GF-D8 (cell line): ENCODE results near the gene AZU1.

Source experiments
- DNase-seq: peaks from one replicate; lab custom pipeline; 2025; lab: John Stamatoyannopoulos, UW

Gene AZU1

DNA sequence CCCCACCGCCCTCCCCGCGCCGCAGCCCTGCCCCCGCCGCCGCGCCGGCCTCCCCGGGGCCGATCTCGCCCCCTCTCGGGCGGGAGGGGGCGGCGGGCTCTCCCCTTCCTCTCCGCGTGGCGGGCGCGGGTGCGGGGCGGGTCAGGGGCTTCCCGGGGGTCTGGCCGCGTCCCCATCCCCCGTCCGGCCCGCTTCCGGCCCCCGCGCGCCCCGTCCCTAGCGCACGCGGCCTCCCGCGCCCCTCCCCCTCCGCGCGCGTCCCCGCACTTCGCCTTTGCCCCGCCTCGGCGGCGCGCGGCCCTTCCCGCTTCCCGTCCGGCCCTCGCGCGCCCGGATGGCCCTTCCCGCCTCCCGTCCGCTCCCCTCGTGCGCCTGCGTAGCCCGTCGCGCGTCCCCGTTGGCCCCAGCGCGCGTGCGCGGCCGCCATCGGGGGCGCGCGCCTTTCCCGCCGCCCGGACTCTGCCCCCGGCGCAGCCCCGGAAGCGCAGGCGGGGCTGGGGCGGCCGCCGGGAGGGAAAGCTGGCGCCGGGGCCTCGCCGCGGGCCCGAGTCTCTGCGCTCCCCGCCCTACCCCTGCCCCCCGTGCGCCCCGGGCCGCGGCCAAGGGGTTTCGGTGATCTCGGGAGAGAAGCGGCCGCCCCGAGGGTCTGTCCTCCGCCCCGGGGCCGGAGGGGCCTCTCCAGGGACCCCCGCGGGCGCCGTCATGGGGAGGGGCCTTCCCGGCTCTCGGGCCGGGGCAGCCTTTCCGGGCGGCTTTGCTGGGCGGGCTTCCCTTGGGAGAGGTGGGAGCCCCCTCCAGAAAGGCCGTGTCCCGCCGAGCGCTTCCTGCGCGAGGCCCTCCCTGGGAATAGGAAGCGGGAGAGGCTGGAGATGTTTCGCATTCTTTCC lies 29.9 kb upstream of the AZU1 start:
- peak; percentile 49 for DNase-seq

DNA sequence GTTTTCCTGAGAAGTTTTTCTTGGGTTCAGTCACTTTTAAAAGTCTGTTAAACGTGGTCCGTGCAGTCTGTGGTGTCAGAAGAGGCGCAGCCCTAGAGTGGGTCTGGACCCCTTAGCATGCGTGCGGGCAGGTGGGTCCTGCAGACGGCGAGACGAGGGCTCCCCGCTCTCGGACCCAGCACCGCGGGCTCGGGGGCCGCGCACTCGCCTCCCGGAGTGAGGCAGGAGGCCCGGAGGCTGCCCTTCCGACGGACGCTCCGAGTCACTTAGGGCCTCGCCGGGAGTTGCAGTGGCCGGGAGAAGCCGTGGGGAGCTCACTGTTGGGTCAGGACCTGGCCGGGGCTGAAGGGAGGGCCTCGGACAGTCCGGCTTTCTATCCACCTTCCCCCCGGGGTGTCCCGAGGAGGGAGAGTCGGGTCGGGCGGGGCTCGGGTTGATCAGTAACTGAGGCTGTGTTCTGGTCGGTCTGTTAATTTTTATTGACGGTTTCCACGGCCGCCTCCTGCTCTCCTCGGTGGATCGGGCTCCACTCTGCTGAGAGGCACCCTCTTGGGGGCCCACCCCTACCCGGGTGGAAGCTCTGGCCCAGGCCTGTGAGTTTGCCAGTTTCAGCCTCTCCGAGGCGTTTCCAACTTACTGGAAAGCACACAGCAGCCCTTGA lies 29.1 kb upstream of the AZU1 start:
- no peak for DNase-seq

DNA sequence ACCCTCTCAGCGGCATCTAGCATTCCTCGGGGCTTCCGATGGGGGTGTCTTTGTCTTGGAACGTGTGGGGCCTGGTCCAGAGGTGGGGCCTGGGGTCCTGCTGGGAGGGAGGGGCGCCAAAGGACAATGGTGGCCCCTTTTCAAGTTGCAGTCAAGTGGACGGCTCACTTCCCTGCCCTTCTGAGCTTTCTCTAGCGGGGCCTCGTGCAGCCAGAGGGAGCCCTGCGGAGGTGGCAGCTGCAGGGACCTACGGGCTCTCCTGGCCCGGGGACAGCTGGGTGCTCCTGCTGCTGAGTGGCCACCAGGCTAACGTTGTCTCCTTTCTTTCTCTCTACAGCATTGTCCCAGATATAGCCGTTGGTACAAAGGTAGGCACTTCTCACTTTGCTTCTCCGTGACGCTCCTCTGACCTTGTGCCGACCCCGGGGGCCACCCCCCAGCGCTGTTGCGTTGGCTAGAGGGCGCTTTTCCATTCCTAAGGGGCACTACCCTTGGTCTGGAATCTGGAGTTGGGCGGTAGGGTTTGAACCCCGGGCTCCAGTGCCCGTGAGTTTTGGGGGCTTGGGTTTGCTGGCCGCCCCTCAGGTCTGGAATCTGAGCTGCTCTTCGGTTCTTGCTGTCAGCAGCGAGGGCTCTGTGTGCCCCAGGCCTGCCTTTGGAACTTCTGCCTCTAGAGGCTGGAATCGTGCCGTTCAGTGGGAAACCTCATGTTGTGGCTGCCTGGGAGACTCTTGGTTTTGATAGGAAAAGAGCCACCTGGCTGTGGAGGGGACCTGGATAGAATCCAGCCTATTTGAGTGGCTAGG lies 28.4 kb upstream of the AZU1 start:
- DNase-seq: no peak

DNA sequence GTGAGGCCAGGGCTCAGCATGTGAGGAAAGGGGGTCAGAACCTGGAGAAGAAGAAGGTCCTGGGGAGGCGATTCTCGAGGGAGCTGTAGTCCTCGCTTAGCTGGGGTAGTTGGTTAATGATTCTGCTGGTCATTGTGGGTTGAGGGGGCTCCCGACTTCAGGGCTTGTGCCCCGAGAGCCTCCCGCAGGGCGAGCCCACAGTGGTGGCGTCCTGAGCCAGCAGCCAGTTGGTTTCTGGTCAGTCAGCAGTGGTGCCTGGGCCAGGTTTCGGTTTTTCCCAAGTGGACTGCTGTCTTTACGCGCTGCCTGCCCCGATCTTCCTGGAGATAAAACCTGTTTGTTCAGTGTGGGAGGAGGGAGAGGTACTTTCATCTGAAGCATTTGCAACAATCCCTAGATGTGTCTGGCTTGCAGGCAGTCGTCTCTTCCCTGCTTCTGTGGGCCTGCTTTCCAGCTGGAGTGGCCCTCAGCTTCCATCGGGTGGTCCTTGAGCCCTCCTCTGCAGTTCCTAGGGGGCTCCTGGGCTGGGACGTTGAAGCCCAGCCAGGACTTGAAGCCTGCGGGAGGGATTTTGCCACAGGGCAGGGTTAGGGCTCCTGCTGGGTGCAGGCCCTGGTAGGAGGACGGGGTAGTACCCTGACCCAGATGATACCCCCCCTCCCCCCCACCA lies 27.1 kb upstream of the AZU1 start:
- no peak for DNase-seq

DNA sequence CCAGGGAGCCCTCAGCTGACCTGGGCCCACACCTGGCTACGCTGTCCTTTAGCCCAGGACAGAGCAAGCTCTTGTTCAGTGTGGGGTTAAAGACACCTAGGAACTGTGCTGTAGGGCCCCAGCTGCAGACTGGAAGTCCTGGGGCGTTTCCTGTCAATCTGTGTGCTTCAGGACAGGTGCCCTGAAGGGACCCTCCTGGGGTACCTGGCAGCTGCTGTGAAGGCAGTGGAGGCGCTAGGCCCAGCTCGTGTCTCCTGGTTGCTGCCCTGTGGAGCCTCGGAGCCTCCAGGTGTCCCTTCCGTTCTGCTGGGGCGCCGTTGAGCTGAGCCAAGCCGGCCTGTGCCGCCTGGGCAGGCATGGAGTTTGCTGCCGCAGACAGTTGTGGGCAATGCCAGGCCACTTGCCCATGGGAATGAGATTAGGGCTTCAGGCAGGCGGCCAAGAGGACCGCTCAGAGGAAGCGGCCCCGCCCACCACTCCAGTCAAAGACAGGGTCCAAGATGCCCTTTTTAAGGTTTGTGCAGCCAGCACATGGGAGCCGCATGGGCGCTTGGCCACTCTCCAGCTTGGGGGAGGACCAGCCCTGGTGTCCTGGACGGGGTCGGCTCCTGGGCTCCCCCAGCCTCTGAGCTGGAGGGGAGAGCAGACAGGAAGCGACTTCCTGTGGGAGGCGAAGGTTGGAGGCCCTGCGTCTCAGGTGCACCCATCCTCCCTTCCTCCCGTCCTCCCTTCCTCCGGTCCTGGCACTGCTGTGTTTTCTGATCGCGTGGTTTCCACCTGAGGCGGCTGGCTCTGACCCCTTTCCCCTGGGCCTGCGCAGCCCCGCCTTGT lies 26.4 kb upstream of the AZU1 start:
- peak; percentile 31 for DNase-seq

GRCh38 chr19:801861-802497 lies 25.7 kb upstream of the AZU1 start:
- no peak for DNase-seq

DNA sequence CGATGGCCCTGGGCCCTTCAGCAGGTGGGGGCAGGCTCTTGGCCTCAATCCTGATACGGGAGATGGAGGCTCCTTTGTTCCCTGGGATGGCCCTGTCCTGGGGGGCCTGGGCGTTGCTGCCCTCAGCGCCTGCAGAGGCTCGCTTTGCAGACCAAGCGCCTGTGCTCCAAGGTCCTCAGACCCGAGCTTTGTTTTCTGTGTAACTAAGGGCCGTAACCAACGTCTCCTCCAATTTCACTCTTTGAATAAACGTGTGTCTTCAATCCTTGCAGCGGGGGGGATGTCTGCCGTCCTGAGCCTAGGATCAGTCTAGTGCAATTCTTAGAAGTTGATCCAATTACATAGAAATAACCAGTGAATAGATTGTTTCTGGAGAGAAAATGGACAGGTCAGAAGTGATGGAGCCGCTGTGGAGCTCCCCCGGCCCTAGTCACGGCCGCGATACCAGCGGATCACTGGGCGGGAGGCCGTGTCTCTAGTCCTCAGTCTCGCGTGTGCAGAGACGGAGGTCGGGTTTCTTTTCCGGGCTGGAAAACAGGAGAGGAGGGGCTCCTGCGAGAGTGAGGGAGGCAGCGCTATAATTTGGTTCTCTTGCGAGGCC lies 25.0 kb upstream of the AZU1 start:
- DNase-seq: no peak

DNA sequence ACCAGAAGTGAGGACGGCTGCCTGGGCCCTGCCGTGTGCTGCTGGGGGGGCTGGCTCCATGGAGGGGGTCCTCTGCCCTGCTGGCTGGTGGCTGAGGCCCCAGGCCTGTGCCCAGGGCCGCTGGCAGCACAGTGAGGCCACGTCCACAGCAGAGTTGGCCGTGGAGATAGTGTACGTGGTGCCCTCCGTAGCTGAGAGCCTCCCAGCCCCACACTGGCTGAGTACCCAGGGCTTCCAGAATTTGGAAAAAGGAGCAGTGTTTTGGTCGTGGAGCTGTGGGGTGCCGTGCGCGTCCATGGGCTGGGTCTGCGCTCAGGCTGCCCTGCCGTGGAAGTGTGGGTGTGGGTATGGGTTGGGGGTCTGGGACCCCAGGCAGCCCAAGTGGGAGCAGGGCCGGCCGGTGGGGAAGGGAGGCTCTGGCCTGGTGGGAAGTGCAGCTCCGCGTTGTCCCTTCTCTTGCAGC lies 24.5 kb upstream of the AZU1 start:
- DNase-seq: no peak

DNA sequence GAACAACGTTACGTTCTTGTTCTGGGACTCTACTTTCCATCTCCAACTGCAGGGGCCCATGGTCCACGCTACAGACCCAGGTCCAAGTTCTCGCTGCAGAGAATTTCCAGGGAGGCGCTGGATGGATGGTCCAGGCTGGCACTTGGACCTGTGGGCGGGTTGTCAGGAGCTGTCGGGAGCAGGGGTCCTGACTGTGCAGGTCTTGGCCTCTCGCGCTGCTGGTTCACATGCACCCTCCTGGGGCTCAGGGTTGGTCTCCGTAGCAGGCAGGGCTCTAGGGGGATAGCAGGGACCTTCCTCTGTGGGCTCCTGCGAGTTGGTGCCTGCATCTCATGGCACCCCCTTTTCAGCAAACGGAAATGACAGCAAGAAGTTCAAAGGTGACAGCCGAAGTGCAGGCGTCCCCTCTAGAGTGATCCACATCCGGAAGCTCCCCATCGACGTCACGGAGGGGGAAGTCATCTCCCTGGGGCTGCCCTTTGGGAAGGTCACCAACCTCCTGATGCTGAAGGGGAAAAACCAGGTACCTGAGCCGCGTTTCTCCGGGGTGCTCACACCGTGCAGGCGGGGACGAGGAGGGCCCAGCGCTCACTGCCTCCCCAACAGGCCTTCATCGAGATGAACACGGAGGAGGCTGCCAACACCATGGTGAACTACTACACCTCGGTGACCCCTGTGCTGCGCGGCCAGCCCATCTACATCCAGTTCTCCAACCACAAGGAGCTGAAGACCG lies 23.8 kb upstream of the AZU1 start:
- no peak for DNase-seq

- no peak for DNase-seq
These were observed 23.0 kb upstream of the AZU1 start for GRCh38 chr19:804419-805165.

DNA sequence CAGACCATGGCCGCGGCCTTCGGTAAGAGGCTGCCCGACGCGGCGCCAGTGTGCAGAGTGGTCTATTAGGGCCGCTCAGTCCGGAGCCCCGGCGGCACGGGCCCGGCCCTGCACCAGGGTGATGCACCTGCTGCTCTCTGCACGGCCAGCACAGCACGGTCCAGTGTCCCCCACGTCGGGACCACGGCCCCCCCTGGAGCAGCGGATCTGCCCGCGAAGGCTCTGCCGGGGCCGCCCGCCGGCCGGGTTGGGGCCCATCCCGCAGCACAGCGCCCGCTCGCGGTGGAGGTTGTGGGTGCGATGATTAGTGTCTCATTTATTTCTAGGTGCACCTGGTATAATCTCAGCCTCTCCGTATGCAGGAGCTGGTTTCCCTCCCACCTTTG lies 22.5 kb upstream of the AZU1 start:
- no peak for DNase-seq

GRCh38 chr19:805600-806550 lies 21.8 kb upstream of the AZU1 start:
- no peak for DNase-seq

DNA sequence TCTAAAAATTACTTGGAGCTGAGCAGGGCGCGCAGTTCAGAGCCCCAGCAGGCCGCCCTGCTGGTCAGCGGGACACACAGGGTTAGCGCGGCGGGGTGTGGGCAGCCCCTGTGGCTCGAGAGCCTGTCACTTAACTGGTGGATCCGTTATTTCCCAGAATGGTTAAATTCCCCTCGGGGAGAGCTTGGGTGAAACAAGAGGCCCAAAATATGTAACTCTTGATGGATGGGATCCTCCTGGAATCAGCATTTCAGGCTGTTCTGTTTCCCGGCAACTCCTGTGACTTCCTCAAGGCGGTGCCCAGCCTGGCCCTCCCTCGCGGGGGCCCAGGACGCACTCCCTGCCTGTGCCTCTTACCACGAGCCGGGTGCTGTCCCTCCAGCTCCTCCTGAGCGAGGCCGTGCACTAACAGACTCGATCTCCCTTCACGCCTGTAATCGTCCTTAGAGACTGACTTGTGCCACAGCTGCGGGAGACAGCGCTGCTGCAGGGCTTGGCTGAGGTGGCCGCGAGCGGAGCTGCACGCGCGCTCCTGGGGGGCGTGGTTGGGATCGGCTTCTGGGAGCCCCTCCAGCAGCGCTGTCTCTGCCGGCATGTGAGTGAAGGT lies 20.7 kb upstream of the AZU1 start:
- no peak for DNase-seq

- DNase-seq: no peak
These were observed 19.8 kb upstream of the AZU1 start for GRCh38 chr19:807627-808422.

- DNase-seq: no peak
These were observed 19.2 kb upstream of the AZU1 start for GRCh38 chr19:808423-808775.

GRCh38 chr19:810077-810855 lies 17.4 kb upstream of the AZU1 start:
- DNase-seq: no peak
